ENCODE measurements around the gene PCSK6. TPM values are rescaled to one million over a fixed set of nuclear protein-coding genes. Genes with fewer than 3 reads are reported as not detected.
"Not testable (repeated sequence)": the region's sequence is repeated elsewhere in the genome, so short reads cannot be mapped to it uniquely, and the experiment has no call there.

PCSK6 gene
- total and polyA plus RNA-seq, 9 donors: 3.8 to 26.0 (median 13.0) TPM

GRCh38 chr15:101295607-101296161, 193.8 kb downstream of the PCSK6 start:
- H3K9me3 ChIP-seq: no peaks in the 10 kb centered on the region
- no peaks in the 10 kb centered on the region for H3K27me3 ChIP-seq

GRCh38 chr15:101294731-101295606, 194.5 kb downstream of the PCSK6 start, which contains the start of gene SNRPA1:
Gene SNRPA1, minus strand, starts transcription at chr15:101295248. Its CDS starts 70 bp downstream, at chr15:101295178.
- Histone ChIP-seq H3K4me1 (ENCODE audit: insufficient read depth) (peaks cover 9% of the 10 kb centered on the region), H3K36me3 (no peaks in the 10 kb centered on the region), H3K27me3 (no peaks in the 10 kb centered on the region), H3K27ac (peak within 1 kb of the TSS; percentile 59 to 91), H3K9me3 (no peaks in the 10 kb centered on the region), H3K4me3 (peak within 1 kb of the TSS; percentile 94)
- TF ChIP-seq POLR2A (IDR thresholded peaks at IDR 0.05) (peak; percentile 78), CTCF (IDR thresholded peaks at IDR 0.05) (peak in 2 of 3 donors; percentile 18 to 25), EP300 (IDR thresholded peaks at IDR 0.05) (no peak)
- DNase-seq: peak; percentile 98 to 99 (median 99)
- intact Hi-C loops (cut with DNase I): loop anchor here in 1 of 4 donors (2.0 kb wide), 1 partner anchor 346 kb away; no protein-coding TSS in a partner anchor
- WGBS, 3 donors: 0 to 1% (median 1%) methylated on average over 58 to 87 of the region's 87 CpGs

More at GRCh38 chr15:101295607-101296161, 193.8 kb downstream of the PCSK6 start:
- H3K27ac ChIP-seq: peak overlapping the region in 1 of 2 donors; percentile 91
- TF ChIP-seq CTCF (IDR thresholded peaks at IDR 0.05): no peak
- DNase-seq: no peak
- H3K4me1 ChIP-seq (ENCODE audit: insufficient read depth): peaks cover 11% of the 10 kb centered on the region
- H3K36me3 ChIP-seq: no peaks in the 10 kb centered on the region
- intact Hi-C loops (cut with DNase I): loop anchor here in 1 of 4 donors (2.0 kb wide), 1 partner anchor 345 kb away; no protein-coding TSS in a partner anchor
- H3K4me3 ChIP-seq: peak overlapping the region; percentile 94
- 0 to 1% (median 1%) methylated on average over 19 to 20 of the region's 20 CpGs for whole genome bisulfite sequencing, 3 donors

- no peak for DNase-seq
- TF ChIP-seq POLR2A (IDR thresholded peaks at IDR 0.05): no peak
- TF ChIP-seq EP300 (IDR thresholded peaks at IDR 0.05): no peak
- no peak for TF ChIP-seq CTCF (IDR thresholded peaks at IDR 0.05)
- H3K27ac ChIP-seq: no peak overlapping the region
Observed at GRCh38 chr15:101293122-101293521, 196.4 kb downstream of the PCSK6 start.

GRCh38 chr15:101288905-101289513, 200.5 kb downstream of the PCSK6 start:
- Histone ChIP-seq H3K4me1 (ENCODE audit: insufficient read depth) (peaks cover 7% of the 10 kb centered on the region), H3K27me3 (no peaks in the 10 kb centered on the region), H3K27ac (no peak overlapping the region), H3K4me3 (no peak overlapping the region), H3K9me3 (no peaks in the 10 kb centered on the region), H3K36me3 (no peaks in the 10 kb centered on the region)
- WGBS, 3 donors: 71 to 78% (median 75%) methylated on average over 8 of the region's 8 CpGs
- intact Hi-C loops (cut with DNase I): no loop called here
- DNase-seq: no peak
- no peak for TF ChIP-seq EP300 (IDR thresholded peaks at IDR 0.05)
- TF ChIP-seq CTCF (IDR thresholded peaks at IDR 0.05): peak in 2 of 3 donors; percentile 32 to 33

More at GRCh38 chr15:101293122-101293521, 196.4 kb downstream of the PCSK6 start:
- 63 to 74% (median 72%) methylated on average over 10 of the region's 10 CpGs for WGBS, 3 donors
- peak overlapping the region; percentile 94 for H3K4me3 ChIP-seq
- intact Hi-C loops (cut with DNase I): no loop called here
- H3K9me3 ChIP-seq: no peaks in the 10 kb centered on the region
- H3K36me3 ChIP-seq: no peaks in the 10 kb centered on the region
- no peaks in the 10 kb centered on the region for H3K27me3 ChIP-seq
- H3K4me1 ChIP-seq (ENCODE audit: insufficient read depth): peaks cover 9% of the 10 kb centered on the region

- H3K27ac ChIP-seq; H3K36me3 ChIP-seq; intact Hi-C loops (cut with DNase I); H3K9me3 ChIP-seq; H3K27me3 ChIP-seq; DNase-seq; H3K4me1 ChIP-seq (ENCODE audit: insufficient read depth); H3K4me3 ChIP-seq: not testable (repeated sequence)
- 96 to 98% (median 97%) methylated on average over 6 of the region's 6 CpGs for WGBS, 3 donors
Observed at GRCh38 chr15:101287342-101287741, 202.2 kb downstream of the PCSK6 start.
